Measurements from ENCODE around the gene ZBTB38.

GRCh38 chr3:141395005-141395589, 26.8 kb downstream of the ZBTB38 start:
- TF ChIP-seq POLR2A (IDR thresholded peaks at IDR 0.05) (no peak), POLR2AphosphoS5 (IDR thresholded peaks at IDR 0.05) (no peak)

Data from breast epithelium (tissue), 3 donors.